ENCODE measurements around the gene D2HGDH. TPM values are rescaled to one million over a fixed set of nuclear protein-coding genes. Genes with fewer than 3 reads are reported as not detected.

D2HGDH gene
- total and polyA plus RNA-seq, 2 of the 13 experiments (the other 11 are each of a cell fraction or from before 2014, with no cell fraction given): 19.2 to 20.3 TPM

- TF ChIP-seq ZNF431 (CRISPR knock-in tag; IDR thresholded peaks at IDR 0.05; ENCODE audit: borderline replicate concordance, low read depth): peak; percentile 91
- TF ChIP-seq ZNF34 (CRISPR knock-in tag; IDR thresholded peaks at IDR 0.05; ENCODE audit: borderline replicate concordance): peak; percentile 78; the same call in 1 of the 2 replicates
- TF ChIP-seq ZNF547 (CRISPR knock-in tag; IDR thresholded peaks at IDR 0.05): peak; percentile 98
- TF ChIP-seq ZFP41 (CRISPR knock-in tag; IDR thresholded peaks at IDR 0.05; ENCODE audit: borderline replicate concordance): 0 out of 2 replicates have a peak, but pooled peaks have one; percentile 30
- TF ChIP-seq DRAP1 (CRISPR knock-in tag; IDR thresholded peaks at IDR 0.05): 0 out of 2 replicates have a peak, but pooled peaks have one; percentile 32
- peak; percentile 96 for TF ChIP-seq DNMT1 (CRISPR knock-in tag; IDR thresholded peaks at IDR 0.05)
- peak in 1 of 2 experiments; percentile 48; a peak in 1 of 4 replicates for TF ChIP-seq NR2F1 (CRISPR knock-in tag; IDR thresholded peaks at IDR 0.05)
- no peak for TF ChIP-seq PAF1 (CRISPR knock-in tag; IDR thresholded peaks at IDR 0.05)
- TF ChIP-seq TOPORS (CRISPR knock-in tag; IDR thresholded peaks at IDR 0.05): no peak
- peak; percentile 74 for TF ChIP-seq ZNF883 (CRISPR knock-in tag; IDR thresholded peaks at IDR 0.05; ENCODE audit: not compliant biosample characterization)
- TF ChIP-seq MLXIP (CRISPR knock-in tag; IDR thresholded peaks at IDR 0.05; ENCODE audit: borderline replicate concordance): peak; percentile 70; the same call in 1 of the 2 replicates
- TF ChIP-seq ZNF639 (CRISPR knock-in tag; conservative IDR thresholded peaks at IDR 0.05): peak; percentile 75
- TF ChIP-seq ZNF713 (CRISPR knock-in tag; IDR thresholded peaks at IDR 0.05): peak; percentile 64; the same call in 1 of the 2 replicates
- peak; percentile 85; the same call in 2 of the 3 replicates for TF ChIP-seq MXI1 (IDR thresholded peaks at IDR 0.05; ENCODE audit: borderline replicate concordance, low read depth, low read length)
- 0 out of 2 replicates have a peak, but pooled peaks have one; percentile 67 for TF ChIP-seq DMTF1 (CRISPR knock-in tag; IDR thresholded peaks at IDR 0.05)
- TF ChIP-seq NR3C1 (CRISPR knock-in tag; IDR thresholded peaks at IDR 0.05): no peak
- TF ChIP-seq SP2 (CRISPR knock-in tag; IDR thresholded peaks at IDR 0.05): peak; percentile 75
- TF ChIP-seq MIER3 (CRISPR knock-in tag; IDR thresholded peaks at IDR 0.05; ENCODE audit: borderline replicate concordance): no peak
- 0 out of 2 replicates have a peak, but pooled peaks have one; percentile 64 for TF ChIP-seq ZNF256 (CRISPR knock-in tag; conservative IDR thresholded peaks at IDR 0.05)
These were observed 32.9 kb upstream of the D2HGDH start, which contains the start of gene ING5 (continued) for GRCh38 chr2:241701399-241702154.

Data from HepG2 (cell line).